Hepatocyte (in vitro differentiated cells): ENCODE measurements around the gene FANCB.

Source experiments
- CTCF ChIP-seq: fragments of 200-600 bp; sonication (generic); IDR thresholded peaks from 2 replicates; pipeline ENCODE4 v1.5.1; 2016; ENCODE audit warnings: antibody characterized with exemption, mild to moderate bottlenecking; ENCODE audit not compliant: poor library complexity
- EZH2 ChIP-seq: fragments of 200-600 bp; sonication (generic); IDR thresholded peaks from 2 replicates; pipeline ENCODE4 v1.6.1; 2016; ENCODE audit warnings: antibody characterized with exemption, mild to moderate bottlenecking, borderline replicate concordance
- EZH2phosphoT487 ChIP-seq: fragments of 200-600 bp; sonication (generic); IDR thresholded peaks from one replicate; pipeline ENCODE4 v1.6.1; 2018; ENCODE audit warnings: antibody characterized with exemption, mild to moderate bottlenecking, low read depth, moderate library complexity; ENCODE audit not compliant: unreplicated experiment, severe bottlenecking

GRCh38 chrX:14897042-14897441 is 24.2 kb upstream of the FANCB start:
- TF ChIP-seq CTCF (no peak), EZH2phosphoT487 (no peak), EZH2 (no peak)
